IgD-negative memory B cell (primary cell): ENCODE data around the gene STYXL2. TPM values are rescaled to one million over a fixed set of nuclear protein-coding genes. Genes with fewer than 3 reads are reported as not detected.

Source experiments
- H3K27ac Mint-ChIP-seq, 3 donors: one replicate each; pipeline ENCODE4 v1.8.0; 2020 to 2022; ENCODE audit warnings: mild to moderate bottlenecking in 3 of 3, mixed read lengths in 3 of 3, moderate library complexity in 1 of 3
- H3K27me3 Mint-ChIP-seq: one replicate; pipeline ENCODE4 v1.8.0; 2021; ENCODE audit warnings: mixed read lengths
- H3K36me3 Mint-ChIP-seq: one replicate; pipeline ENCODE4 v1.8.0; 2020; ENCODE audit warnings: mild to moderate bottlenecking, mixed read lengths
- H3K4me1 Mint-ChIP-seq, 3 donors: one replicate each; pipeline ENCODE4 v1.8.0; 2020 to 2022; ENCODE audit warnings: mixed read lengths in 3 of 3, mild to moderate bottlenecking in 1 of 3
- H3K4me3 Mint-ChIP-seq, 4 donors: one replicate each; pipeline ENCODE4 v1.8.0; 2020 to 2022; ENCODE audit warnings: mild to moderate bottlenecking in 4 of 4, mixed read lengths in 4 of 4, moderate library complexity in 3 of 4
- H3K9me3 Mint-ChIP-seq, 3 donors: one replicate each; pipeline ENCODE4 v1.8.0; 2020 to 2021; ENCODE audit warnings: mixed read lengths in 3 of 3, mild to moderate bottlenecking in 1 of 3
- polyA plus RNA-seq: library from polyadenylated mRNA; unstranded; fragments of 300-500 nt; fragmentation: Illumina TruSeq; gene quantifications from one replicate; pipeline ENCODE4 v1.2.3, GENCODE V29; 2021

The STYXL2 gene
- polyA plus RNA-seq, 1 donor from 2014 or later: not detected

DNA sequence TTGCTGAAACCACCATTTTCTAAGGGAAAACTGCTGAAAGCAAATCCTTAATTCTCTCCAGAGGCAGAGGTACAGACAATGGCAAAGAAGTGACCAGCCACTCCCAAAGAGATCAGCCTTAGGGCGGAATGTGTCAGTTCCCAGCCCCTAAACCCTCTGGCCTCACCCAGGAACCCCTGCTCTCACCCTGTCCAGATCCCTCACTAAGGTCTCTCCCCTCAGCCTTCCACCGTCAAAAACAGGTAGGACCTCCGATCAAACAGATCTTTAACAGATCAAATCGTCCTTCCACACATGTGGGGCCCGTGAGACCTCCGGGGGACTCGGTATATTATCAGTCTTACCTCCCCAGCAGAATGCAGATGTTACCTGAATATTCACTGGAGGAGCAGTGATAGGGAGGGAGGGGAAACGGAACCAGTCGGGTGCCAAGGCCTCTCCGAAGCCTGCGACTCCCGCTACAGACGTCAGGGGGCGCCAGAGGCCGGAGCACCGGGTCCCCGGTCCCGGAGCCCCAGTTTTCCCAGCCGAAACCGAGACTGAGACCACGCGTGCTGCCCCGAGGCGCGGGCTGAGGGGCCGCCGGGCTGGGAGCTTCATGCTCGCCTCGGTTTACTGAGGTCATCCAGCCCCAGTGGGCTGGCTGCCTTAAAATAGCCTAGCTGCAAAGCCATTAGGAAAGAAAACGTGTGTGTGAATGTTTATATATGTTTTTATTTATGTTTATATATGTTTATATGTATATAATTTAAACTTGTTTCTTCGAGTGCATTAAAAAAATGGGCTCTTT lies 27.3 kb upstream of the STYXL2 start:
- Mint-ChIP-seq H3K4me1 (no peaks in the 10 kb centered on the region), H3K27me3 (peaks cover 3% of the 10 kb centered on the region), H3K27ac (no peak overlapping the region), H3K4me3 (peak overlapping the region in 1 of 4 donors; percentile 69), H3K9me3 (no peaks in the 10 kb centered on the region), H3K36me3 (no peaks in the 10 kb centered on the region)

DNA sequence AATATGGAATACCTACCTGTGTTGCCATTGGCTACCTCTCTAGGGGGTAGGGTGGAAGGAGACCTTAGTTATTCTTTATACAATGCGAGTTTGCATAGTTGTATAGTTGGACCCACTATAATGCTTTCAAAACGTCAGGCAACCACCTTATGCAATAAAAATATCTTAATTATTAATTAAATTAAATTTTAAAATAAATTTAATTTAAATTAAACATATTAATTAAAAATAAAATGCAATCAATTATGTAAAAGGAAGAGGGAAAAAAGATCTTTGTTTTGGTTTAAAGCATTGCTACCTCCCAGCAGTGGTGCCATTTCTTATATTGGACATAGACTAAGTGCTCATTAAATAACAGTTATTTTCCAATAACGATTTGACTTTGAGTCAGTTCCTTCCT lies 26.0 kb upstream of the STYXL2 start:
- no peaks in the 10 kb centered on the region for H3K9me3 Mint-ChIP-seq
- H3K4me3 Mint-ChIP-seq: no peak overlapping the region

DNA sequence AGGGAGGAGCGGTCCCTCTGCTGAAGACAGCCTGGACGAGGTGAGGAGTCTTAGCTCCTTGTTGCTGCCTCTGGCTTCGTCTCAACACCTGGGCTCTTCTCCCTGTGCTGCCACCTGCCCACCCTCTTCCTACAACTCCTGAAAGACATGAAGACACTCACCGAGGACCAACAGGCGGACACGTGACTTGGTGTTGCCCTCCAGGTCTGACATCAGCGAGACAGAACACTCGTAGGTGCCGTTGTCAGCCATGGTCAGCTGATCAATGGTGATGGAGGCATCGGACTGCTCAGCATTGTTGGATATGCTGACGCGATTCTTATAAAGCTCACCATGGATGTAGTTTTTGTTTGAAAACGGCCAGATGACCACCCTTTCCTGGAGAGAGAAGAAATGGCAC lies 25.1 kb upstream of the STYXL2 start:
- no peak overlapping the region for H3K4me3 Mint-ChIP-seq
- H3K27ac Mint-ChIP-seq: no peak overlapping the region
- H3K36me3 Mint-ChIP-seq: no peaks in the 10 kb centered on the region
- no peaks in the 10 kb centered on the region for H3K4me1 Mint-ChIP-seq
- H3K9me3 Mint-ChIP-seq: no peaks in the 10 kb centered on the region
- H3K27me3 Mint-ChIP-seq: peaks cover 3% of the 10 kb centered on the region

More for the DNA sequence above, 26.0 kb upstream of the STYXL2 start:
- Mint-ChIP-seq H3K36me3 (no peaks in the 10 kb centered on the region), H3K27me3 (peaks cover 3% of the 10 kb centered on the region), H3K4me1 (no peaks in the 10 kb centered on the region), H3K27ac (no peak overlapping the region)

DNA sequence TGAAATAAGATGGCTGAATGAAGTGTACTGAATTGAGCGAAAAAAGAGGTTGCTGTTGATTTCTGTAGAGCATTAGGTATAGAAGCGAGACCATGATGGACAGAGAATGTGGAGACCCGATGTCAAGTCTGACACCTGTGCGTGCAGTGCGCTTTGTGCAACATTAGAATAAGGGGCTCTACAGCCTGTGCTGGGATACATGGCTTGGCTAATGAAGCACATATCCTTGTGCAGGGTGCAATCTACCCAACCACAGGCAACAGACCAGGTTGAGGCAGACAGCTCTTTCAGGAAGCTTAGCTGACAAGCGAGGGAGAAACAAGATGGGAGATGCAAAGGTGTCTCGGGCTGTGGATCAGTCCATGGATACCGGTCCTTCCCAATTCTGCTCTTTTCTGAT lies 22.6 kb upstream of the STYXL2 start:
- Mint-ChIP-seq H3K4me3 (no peak overlapping the region), H3K9me3 (no peaks in the 10 kb centered on the region), H3K4me1 (no peaks in the 10 kb centered on the region), H3K36me3 (no peaks in the 10 kb centered on the region), H3K27ac (no peak overlapping the region), H3K27me3 (peaks cover 3% of the 10 kb centered on the region)

DNA sequence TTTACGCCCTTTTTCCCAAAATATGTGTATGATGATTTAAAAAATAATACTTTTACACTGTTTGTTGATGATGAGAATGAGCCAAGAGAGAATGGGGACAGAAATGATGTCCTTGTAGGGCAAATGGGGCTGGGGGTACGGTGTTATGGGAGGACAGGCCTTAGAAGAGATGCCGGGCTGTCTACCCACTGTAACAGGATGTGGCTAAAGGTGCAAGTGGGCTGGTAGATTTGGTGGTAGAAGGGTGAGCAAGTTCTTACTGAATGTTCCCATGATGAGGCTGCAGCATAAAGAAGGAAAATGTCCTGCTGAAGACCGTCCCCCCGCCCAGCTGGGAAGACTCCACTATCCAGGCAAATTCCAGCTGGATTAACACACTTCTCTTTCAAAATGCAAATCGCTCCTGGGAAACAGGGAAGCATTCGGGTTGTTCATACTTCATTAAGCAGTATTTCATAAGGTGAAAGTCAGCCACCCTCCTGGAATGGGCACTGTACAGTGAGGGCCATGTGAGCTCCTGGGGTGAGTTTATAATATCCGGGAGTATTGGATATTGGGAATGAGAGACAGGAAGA lies 17.7 kb upstream of the STYXL2 start:
- Mint-ChIP-seq H3K27me3 (peaks cover 18% of the 10 kb centered on the region), H3K4me1 (no peaks in the 10 kb centered on the region), H3K4me3 (no peak overlapping the region), H3K36me3 (no peaks in the 10 kb centered on the region), H3K9me3 (no peaks in the 10 kb centered on the region), H3K27ac (no peak overlapping the region)

DNA sequence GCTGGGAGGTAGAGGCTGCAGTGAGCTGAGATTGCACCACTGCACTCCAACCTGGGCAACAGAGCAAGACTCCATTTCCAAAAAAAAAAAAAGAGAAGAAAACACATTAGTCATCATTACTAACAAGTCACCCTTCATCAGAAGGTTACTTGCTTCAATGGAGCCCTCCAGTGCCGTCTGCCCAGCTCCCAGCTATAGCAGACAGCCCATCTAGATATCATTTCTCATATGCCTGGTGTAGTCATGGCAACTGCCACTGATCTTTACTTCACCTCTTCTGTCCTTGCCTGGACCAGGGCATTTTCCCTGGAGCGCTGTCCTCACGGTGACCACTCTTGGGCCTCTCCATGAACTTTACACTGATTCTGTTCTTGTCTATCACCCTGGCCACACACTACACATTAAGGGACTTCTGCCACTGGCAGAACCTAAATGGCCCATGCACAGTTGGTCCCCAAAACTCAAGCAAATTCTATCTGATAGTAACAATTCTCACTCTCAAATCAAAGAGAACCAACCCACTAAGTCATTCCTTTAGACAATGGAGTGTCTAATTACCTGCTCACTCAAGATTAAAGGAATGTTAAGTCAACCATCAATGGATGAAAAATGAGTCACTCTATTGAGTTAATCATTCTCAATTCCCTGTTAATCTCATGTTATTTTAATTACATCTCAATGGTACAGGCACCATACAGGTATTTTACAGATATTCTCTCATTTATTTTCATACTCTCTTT lies 16.6 kb upstream of the STYXL2 start:
- Mint-ChIP-seq H3K4me1 (no peaks in the 10 kb centered on the region), H3K9me3 (no peaks in the 10 kb centered on the region), H3K27ac (peak overlapping the region in 1 of 3 donors; percentile 4), H3K27me3 (peaks cover 25% of the 10 kb centered on the region), H3K36me3 (no peaks in the 10 kb centered on the region), H3K4me3 (no peak overlapping the region)

DNA sequence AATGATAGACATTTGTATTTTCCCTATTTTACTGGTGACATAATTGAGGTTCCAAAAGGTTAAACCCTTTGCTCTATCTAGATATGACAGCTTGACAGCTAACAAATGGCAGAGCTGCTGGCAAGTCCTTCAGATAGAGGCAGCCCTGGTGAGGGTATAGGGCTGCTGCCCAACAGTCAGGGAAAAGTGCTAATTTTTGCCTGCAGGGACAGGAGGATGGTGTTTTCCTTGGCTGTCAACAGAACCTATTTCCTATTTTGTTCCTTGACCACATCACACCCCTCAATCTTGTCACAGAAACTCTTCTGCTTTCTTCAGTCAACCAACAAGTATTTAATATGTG lies 16.0 kb upstream of the STYXL2 start:
- Mint-ChIP-seq H3K4me1 (no peaks in the 10 kb centered on the region), H3K27me3 (peaks cover 27% of the 10 kb centered on the region), H3K27ac (no peak overlapping the region), H3K9me3 (no peaks in the 10 kb centered on the region), H3K36me3 (no peaks in the 10 kb centered on the region), H3K4me3 (no peak overlapping the region)

DNA sequence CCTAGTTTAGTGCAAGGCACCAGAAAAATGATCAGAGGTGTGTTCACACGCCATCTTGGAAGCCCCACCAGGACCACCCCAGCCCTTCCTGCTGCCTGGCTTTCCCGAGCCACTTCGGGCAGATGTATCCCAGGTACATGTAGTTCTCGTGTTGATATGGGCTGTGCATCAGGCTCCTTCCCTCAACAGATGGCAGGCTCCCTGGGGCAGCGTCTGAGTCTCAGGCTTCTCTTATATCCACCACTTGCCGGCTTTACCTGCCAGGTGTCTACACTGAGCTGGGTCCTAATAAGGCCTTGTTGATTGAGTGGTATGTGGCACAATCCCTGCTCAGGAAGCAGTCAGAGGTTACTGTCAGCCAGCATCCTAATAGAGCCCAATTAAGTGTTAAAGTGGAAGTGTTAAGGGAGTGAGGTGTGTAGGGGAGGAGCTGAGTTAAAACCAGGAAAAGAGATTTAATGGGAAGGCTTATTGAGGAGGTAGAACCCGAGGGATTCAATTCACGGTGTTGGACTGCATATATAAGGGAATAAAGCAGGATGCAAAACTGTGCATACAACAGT lies 12.2 kb upstream of the STYXL2 start:
- H3K9me3 Mint-ChIP-seq: no peaks in the 10 kb centered on the region
- peaks cover 24% of the 10 kb centered on the region for H3K27me3 Mint-ChIP-seq
- H3K36me3 Mint-ChIP-seq: no peaks in the 10 kb centered on the region
- H3K4me3 Mint-ChIP-seq: no peak overlapping the region
- no peak overlapping the region for H3K27ac Mint-ChIP-seq
- H3K4me1 Mint-ChIP-seq: no peaks in the 10 kb centered on the region

DNA sequence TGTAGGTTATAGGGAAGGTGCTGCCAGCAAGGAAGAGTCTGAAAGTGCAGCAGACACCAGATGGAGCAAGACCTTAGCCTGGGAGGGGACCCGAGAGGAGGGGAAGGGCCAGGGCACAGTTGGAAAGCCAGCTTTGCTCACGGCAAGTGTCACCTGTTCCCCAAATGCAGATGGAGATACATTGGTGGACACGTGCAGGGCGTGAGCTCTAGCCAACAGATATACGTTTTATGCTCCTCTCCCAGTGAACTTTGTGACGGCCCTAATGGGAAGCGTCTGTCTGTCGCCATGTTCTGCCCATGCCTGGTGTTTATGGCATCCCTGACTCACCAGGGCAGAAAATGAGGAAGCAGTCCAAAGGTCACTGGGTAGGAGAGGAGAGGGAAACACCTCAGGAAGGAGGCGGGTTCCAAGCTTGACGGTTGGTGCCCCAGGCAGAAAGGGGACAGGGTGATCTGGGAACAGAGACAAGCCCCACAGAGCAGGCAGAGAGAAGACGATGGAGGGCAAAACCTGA lies 11.3 kb upstream of the STYXL2 start:
- Mint-ChIP-seq H3K4me3 (no peak overlapping the region), H3K36me3 (no peaks in the 10 kb centered on the region), H3K27ac (no peak overlapping the region), H3K9me3 (no peaks in the 10 kb centered on the region), H3K4me1 (no peaks in the 10 kb centered on the region), H3K27me3 (peaks cover 21% of the 10 kb centered on the region)

DNA sequence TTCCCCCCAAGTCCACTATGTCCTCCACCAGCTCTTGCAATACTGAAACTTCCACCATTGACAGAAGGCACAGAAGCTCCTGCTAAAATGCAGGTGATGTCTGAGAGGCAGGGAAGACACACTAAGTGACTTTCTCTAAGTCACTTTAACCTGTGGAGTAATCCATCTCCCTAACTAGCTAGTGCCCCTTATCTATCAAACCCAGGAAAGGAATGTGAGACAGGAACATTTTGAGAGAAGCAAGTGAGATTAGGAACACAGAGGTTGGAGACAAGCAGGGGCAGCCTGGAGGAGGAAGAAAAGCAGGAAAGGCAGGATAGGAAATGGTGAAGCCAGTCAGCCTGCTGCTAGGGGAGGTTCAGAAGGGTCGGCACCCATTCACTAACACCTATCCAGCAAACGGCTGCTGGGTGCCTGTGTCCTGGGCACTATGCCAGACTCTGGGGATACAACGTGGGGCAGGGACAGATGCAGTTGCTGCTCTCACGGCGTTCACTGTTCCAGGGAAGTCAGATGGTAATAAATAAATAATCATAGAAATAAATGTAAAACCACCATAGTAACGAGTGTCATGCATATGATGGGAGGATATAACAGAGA lies 10.7 kb upstream of the STYXL2 start:
- Mint-ChIP-seq H3K27me3 (peaks cover 21% of the 10 kb centered on the region), H3K27ac (no peak overlapping the region), H3K9me3 (no peaks in the 10 kb centered on the region), H3K4me3 (no peak overlapping the region), H3K36me3 (no peaks in the 10 kb centered on the region), H3K4me1 (no peaks in the 10 kb centered on the region)

DNA sequence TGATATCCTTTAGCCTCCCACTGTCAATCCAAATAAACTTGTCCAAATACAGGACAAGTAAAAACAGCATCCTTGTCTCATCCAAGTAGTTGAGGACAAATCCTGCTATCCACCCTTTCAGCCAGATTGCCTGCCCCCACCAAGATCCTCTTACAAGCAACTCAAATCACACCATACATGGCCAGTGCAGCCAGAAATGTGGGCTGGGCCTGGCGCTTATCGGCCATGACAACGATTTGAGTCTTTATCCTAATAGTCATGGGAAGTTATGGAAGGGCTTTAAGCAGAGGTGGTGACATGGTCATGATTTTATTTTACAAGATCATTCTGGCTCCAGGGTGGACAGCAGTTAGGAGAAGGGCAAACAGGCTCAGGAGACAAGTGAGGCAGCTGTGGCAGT lies 10.0 kb upstream of the STYXL2 start:
- Mint-ChIP-seq H3K4me3 (no peak overlapping the region), H3K27ac (no peak overlapping the region), H3K9me3 (no peaks in the 10 kb centered on the region), H3K27me3 (peaks cover 18% of the 10 kb centered on the region), H3K4me1 (no peaks in the 10 kb centered on the region), H3K36me3 (no peaks in the 10 kb centered on the region)

DNA sequence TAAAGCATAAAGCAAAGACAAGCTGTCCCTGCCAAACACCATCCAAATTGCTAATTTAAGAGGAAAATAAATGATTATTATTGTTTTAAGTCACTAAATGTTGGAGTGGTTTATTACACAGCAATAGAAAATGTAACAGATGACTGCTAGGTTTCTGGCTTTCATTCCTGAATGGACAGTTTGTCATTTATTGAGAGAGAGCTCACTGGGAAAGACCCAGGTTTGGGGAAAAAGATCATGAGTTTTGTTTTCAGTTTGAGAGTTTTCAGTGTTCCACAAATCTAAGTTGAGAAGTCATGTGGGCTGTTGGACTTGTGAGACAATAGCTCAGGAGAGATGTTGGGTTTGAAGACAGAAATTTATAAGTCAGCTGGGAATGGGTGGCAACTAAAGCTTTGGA lies 9.1 kb upstream of the STYXL2 start:
- Mint-ChIP-seq H3K9me3 (no peaks in the 10 kb centered on the region), H3K36me3 (no peaks in the 10 kb centered on the region)

DNA sequence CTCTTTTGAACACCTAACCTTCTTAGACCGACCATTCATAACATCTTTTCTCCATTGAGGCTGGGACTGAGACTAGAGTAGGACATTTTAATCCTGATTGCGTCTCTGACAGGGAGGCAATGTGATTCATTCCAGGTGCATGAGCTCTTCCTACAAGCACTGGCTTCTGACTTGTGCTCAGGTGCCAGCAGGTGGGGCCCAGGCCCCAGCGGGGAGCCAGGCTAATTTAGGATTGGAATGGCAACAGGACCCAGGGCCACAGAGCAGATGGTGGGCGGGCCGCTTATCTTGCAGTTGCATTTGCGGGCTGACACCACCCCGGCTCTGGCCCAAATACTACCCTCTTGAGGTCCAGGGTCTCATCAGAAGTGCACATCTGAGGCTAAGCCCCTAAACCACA lies 7.8 kb upstream of the STYXL2 start:
- Mint-ChIP-seq H3K27ac (no peak overlapping the region), H3K36me3 (no peaks in the 10 kb centered on the region), H3K4me1 (peaks cover 4 to 9% (median 8%) of the 10 kb centered on the region in 3 donors), H3K9me3 (no peaks in the 10 kb centered on the region), H3K27me3 (peaks cover 11% of the 10 kb centered on the region), H3K4me3 (no peak overlapping the region)

More for the DNA sequence above, 9.1 kb upstream of the STYXL2 start:
- peaks cover 16% of the 10 kb centered on the region for H3K27me3 Mint-ChIP-seq
- no peak overlapping the region for H3K4me3 Mint-ChIP-seq
- H3K27ac Mint-ChIP-seq: no peak overlapping the region
- peaks cover 0 to 3% (median 0%) of the 10 kb centered on the region in 3 donors for H3K4me1 Mint-ChIP-seq

DNA sequence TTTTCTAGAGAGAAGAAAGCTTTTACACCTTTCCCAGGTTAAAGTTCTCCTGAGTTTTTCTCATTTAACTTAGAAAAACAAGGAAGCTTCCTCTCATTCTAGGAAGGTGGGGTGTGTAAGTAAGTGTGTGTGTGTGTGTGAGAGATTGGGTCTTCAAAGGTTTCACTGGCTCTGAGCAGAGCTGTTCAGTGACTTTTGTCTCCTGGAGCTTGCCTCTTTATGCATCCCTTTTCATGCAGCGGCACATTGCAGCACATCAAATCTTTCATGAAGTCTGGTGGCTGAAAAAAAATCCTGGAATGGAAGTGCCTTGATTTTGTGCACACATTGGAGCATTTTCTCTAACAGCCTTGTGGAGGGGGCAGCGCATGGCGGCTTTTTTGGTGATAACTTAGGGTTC lies 7.1 kb upstream of the STYXL2 start:
- Mint-ChIP-seq H3K36me3 (no peaks in the 10 kb centered on the region), H3K27ac (no peak overlapping the region), H3K4me1 (peaks cover 4 to 11% (median 8%) of the 10 kb centered on the region in 3 donors), H3K9me3 (no peaks in the 10 kb centered on the region), H3K4me3 (no peak overlapping the region), H3K27me3 (peaks cover 4% of the 10 kb centered on the region)
